ENCODE results near the gene ADAM23.
"Not testable (repeated sequence)": the region's sequence is repeated elsewhere in the genome, so short reads cannot be mapped to it uniquely, and the experiment has no call there.

The ADAM23 gene, protein sequence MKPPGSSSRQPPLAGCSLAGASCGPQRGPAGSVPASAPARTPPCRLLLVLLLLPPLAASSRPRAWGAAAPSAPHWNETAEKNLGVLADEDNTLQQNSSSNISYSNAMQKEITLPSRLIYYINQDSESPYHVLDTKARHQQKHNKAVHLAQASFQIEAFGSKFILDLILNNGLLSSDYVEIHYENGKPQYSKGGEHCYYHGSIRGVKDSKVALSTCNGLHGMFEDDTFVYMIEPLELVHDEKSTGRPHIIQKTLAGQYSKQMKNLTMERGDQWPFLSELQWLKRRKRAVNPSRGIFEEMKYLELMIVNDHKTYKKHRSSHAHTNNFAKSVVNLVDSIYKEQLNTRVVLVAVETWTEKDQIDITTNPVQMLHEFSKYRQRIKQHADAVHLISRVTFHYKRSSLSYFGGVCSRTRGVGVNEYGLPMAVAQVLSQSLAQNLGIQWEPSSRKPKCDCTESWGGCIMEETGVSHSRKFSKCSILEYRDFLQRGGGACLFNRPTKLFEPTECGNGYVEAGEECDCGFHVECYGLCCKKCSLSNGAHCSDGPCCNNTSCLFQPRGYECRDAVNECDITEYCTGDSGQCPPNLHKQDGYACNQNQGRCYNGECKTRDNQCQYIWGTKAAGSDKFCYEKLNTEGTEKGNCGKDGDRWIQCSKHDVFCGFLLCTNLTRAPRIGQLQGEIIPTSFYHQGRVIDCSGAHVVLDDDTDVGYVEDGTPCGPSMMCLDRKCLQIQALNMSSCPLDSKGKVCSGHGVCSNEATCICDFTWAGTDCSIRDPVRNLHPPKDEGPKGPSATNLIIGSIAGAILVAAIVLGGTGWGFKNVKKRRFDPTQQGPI

DNA sequence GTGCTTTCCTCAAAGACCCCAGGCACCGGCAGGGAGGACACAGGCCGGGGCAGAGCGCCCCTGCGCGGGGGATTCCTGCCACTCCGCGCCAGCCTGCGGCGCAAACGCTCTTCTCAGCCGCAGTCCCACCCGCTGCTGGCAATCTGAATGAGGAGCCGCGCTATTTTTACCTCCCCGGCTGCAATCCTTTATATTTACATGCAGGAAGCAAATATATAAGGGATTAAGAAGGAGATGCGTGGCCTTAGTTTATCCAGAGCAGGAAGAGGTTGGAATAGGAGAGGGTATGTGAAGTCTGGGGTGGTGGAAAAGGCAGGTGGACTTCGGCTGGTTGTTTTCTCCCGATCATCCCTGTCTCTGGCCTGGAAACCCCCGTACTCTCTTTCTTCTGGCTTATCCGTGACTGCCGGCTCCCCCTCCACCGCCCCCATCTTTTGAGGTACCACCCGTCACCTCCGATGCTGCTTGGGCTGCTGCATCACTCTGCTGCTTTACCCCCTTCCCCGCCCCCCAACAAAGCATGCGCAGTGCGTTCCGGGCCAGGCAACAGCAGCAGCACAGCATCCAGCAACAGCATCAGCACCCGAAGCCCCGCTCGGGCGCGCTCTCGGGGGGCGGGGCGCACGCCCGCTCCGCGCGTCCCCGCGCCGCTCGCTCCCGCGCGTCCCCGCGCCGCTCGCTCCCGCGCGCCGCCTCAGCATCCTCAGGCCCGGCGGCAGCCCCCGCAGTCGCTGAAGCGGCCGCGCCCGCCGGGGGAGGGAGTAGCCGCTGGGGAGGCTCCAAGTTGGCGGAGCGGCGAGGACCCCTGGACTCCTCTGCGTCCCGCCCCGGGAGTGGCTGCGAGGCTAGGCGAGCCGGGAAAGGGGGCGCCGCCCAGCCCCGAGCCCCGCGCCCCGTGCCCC lies at the start of gene ADAM23:
Gene ADAM23 (plus strand): TSS at position 700 of the 902 bp plus-strand sequence. CDS start 335 bp downstream, outside the sequence.
- peak; percentile 3 for DNase-seq

DNA sequence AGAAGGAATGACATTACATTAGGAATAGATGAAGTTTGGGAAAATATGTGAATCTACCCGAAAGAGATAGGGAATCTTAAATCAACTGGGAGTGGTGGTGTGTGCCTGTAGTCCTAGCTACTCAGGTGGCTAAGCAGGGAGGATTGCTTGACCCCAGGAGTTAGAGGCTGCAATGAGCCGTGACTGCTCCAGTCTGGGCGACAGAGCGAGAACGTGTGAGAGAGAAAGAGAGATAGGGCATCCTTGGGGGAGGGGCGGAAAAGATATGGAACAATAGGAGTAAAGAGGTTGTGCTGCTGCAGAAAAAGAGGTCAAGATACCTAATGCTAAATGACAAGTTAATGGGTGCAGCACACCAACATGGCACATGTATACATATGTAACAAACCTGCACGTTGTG lies 47.1 kb upstream of the ADAM23 start:
- no peak for DNase-seq

DNA sequence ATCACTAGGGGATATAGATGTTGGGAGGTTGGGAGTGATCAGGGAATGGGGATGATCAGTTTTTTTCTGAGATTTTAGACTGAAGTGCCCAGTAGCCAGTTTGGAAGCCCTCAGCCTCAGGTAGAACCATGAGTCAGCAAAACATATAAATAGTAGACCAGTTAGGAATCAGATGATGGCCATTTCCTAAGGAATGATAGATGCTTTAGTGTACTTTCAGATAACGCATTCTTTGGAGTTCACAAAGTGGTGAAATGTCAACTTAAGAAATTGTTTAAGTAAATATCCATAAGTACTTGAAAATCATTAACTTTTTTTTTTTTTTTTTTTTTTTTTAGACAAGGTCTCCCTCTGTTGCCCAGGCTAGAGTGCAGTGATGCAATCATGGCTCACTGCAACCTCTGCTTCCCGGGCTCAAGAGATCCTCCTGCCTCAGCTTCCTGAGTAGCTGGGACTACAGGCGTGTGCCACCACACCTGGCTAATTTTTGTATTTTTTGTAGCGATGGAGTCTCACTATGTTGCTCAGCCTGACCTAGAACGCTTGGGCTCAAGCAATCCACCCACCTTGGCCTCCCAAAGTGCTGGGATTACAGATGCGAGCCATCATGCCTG lies 40.3 kb upstream of the ADAM23 start:
- not testable (repeated sequence) for DNase-seq

DNA sequence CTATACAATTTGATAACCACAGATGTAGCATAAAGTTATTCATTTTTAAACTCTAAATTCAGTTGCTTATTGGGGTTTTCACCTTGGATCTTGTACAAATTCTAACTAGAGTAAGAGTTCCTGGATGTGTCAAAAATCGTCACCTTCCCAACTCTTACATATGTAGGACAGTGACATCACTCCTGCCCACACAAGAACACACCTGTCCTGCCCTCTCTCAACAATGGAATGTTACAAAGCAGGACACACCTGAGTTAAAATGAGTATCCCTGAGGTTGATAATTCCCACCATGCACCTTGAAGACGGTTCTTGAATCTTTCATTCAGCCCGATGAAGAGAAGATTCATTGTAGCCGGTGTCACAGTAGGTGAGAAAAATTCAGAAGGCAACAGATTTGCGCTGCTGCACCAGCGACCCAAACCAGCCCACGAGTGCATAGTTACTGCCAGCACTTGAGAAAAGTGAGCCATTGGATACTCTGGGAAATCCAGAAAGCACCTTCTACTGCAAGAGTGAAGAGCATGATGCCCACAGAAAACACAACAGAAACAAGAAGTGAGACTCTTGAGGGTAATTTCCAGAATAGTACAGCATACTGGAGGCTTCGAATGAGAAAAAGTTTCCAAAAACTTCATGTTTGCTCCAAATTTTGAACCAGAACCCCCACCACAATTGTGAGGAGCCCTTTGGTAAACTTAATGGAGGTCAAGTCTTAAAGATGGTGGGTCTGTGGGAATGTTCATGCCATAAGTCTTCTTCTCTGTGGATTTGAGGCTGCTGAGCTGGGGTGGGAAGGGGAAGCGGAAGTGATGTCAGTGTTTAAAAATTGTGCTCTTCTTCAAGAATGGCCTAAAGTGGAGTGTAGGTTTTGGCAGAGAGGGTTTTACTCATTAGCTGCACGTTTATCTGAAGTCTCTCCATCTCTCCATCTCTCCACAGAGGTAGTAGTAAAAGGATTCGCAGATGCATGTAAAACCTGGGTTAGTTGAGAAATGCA lies 34.7 kb upstream of the ADAM23 start:
- peak; percentile 6 for DNase-seq

DNA sequence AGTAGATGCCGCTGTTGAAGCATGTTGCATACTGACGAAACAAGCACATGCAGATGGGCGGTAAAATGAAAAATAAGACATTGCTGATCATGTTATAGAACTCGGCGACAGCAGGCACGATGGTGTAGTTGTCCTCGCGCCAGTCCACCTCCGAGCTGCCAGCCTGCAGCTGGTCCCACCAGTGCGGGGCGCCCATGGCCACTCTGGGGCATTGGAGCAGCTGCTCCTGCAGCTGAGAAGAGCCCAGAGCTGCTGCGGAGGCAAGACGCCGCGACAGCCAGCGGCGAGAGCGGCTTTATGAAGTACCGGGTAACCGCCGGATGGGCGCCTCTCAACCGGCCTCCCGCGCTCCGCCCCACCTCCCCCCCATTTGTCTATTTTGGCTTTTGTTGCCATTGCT lies 32.6 kb upstream of the ADAM23 start:
- no peak for DNase-seq

DNA sequence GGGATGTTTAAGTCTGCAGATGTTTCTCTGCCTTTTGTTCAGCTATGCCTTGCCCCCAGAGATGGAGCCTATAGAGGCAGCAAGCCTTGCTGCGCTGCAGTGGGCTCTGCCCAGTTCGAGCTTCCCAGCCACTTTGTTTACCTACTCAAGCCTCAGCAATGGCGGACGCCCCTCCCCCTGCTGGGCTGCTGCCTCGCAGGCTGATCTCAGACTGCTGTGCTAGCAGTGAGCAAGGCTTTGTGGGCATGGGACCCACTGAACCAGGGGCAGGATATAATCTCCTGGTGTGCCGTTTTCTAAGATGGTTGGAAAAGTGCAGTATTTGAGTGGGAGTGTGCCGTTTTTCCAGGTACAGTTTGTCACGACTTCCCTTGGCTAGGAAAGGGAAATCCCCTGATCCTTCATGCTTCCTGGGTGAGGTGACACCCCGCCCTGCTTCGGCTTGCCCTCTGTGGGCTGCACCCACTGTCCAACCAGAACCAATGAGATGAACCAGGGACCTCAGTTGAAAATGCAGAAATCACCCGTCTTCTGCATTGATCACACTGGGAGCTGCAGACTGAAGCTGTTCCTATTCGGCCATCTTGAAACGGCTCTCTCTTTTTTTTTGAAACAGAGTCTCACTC lies 27.6 kb upstream of the ADAM23 start:
- DNase-seq = no peak

DNA sequence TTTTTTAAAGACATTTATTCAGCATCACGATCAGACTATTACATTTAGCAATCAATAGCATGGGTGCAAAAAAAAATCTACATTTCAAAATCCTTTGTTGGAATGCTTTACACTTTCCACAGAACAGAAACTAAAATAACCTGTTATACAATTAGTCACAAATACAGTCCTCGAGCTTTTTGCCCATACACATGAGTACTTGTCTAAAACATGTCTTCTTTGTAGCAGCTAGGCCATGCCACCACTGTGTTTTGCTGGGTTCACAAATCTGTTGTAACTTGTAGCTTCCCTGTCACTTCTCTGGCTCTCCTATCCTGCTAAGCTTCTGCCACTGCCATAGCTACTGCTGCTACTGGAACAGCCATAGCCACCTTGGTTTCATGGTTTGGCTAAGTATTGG lies 24.4 kb upstream of the ADAM23 start:
- no peak for DNase-seq

DNA sequence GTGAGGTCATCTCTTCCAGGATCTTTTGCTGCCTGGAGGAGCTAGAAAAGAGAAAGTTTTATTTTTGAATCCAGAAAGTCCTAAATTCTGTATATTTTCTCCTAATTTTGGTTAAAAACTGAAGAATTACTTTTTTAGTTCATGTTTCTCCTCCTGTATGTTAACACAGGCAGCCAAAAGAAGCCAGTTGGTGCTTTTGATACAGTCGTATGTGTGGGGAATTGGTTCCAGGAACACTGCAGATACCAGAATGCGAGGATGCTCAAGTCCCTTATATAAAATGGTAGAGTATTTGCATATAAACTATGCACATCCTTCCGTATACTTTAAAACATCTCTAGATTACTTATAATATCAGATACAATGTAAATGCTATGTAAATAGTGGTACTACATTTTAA lies 22.6 kb upstream of the ADAM23 start:
- no peak for DNase-seq

DNA sequence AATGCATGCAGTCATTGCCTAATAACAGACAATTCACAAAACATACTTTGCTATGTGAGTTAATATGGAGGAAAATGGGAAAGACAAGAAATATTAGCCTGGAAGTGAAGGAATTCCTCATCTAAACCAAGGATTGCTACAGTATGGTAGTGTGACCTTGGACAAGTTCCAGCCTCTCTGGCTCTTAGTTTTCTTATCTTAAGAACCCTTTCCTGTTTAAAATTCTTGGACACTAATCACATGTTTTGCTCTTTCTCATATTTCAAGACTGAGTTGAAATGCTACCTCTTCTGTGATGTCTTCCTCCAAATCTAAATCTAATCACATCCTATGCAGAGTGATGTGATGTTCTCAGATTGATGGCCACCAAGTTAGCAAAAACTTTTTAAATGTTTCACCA lies 20.8 kb upstream of the ADAM23 start:
- no peak for DNase-seq

DNA sequence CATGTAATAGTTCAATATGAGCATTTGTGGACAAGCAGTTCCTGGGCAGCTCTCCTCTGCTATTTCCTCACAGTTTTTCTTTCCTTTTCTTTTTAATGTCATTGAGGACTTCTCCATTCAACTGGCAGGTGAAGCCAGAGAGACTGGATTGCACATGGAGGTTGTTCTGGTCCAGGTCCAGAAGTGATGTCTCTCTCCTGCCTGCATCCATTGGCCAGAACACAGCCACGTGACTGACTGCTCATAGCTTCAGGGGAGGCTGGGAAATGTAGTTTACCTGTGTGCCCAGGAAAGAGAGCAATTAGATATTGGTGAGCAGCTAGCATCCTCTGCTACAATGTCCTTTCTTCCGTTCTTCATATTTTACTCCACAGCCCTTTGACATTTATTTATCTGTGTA lies 20.2 kb upstream of the ADAM23 start:
- DNase-seq = no peak

DNA sequence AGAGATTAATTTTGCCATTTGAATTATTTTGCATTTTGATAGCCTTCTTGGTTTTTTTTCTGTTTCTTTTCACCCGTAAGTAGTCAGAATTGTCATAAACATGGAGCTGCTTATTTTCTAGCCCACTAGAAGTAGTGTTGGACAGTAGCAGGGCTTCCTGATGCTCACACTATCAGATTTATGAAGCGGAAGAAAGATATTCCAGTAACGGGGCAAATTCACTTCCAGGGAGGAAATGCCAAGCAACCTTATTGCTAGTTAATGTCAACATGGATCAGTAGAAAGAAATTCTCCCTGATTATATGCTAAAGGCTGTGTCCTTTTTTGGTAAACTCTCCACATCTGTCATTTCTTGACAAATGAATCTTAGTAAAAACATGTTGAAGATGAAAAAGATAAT lies 19.2 kb upstream of the ADAM23 start:
- DNase-seq = no peak

DNA sequence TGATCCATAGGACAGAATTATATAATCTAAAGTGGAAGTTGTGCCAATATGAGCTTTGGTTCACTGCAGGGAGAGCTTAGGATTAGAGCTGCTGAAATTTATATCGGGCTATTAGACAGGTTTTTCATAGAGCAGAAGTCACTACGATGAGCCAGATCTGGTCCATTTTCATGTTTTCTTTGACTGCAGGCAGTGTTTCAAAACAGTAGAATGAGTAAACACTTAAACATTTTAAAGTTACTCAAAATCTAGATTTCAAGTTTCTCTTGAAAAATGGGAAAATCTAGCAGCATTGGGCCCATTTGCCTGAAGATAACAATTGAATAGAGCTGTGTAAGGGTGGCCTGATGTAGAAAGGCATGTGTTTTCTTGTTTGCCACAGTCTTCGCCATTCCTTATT lies 14.5 kb upstream of the ADAM23 start:
- DNase-seq = no peak

DNA sequence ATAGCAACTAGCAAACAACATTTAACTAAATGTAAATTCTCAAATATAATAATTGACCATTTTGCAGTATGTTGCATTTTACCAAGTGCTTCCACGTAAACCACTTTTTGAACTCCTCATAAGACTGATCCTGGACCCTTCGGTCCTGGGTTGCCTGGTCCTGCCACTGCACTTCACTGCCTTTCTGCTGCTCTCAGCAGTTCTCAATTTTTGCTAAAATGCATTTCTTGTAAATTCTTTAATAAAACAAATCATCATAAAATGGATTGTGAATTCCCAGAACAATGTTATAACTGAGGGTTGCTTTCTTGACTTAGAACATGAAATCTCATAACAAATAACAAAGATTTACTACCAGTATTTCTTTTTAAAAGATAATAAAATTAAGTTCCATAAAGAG lies 12.9 kb upstream of the ADAM23 start:
- DNase-seq = no peak

DNA sequence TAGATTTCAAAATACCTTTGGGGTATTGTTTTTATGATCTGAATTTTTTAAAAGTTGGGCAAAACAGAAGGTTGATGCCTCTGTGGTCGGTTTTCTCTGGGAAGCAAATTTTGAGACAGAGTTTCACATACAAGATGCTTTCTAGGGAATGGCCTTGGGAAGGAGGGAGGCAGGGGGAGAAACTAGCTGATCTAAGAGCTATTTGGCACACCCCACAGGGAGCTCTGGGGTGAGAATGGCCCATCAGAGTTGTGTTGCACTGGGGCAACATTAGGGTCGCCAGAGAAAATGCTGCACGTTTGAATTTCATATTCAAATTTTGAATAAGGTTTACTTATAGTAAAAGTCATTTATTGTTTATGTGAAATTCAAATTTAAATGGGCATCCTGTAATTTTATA lies 11.9 kb upstream of the ADAM23 start:
- DNase-seq = no peak

DNA sequence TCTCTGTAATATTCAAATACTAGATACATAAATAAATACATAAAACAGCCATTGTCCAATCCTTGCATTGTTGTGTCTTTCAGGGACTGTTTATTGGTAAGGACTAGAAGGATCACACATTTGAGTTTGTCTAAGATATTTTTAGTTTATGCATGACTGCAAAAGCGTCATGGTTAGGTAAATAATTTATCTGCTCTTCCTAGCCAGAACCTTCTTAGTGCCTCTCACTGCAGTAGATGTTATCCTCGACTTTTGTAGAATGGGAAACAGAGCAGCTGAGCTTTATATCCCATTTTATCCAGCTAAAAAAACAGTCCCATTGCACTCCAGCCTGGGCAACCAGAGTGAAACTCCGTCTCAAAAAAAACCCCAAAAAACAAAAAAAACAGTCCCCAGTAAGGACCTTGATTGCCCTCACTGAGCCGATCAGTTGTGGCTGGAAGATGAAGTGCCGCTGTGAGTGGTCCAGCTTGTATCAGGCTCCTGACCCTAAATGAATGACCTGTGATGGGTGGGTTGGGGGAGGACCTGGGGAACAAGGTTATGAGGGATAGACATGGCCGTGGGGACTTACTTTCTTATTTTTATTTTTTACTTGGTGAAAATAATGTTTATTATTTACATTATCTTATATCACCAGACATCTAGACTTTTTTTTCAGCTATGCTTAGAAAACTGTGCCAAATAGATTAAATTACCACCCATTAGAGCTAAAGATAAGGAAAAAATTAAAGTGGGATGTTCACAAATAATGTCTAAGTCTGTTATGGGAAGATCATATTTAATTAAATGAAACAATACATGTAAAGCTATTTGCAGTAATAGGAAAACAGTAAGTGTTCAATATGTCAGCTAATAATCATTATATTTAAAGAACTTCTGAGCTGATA lies 10.9 kb upstream of the ADAM23 start:
- DNase-seq = no peak

DNA sequence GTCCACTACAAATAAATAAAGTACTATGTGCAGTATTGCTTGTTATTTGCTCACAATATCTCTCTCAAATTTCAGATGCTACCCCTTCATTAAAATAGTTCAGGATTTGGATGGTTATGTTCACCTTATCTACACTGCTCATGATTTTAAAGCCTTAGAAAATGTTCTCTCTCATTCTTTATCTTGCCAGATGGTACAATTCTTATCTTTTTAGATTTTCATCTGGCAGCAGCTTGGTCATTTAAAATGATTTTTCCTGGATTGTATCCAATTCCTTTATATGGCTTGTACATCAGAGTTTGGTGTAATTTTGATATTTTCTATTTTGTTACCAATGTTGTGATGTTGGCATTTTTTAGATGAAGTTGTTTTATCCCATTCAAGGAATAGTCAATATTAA lies 10.1 kb upstream of the ADAM23 start:
- no peak for DNase-seq

DNA sequence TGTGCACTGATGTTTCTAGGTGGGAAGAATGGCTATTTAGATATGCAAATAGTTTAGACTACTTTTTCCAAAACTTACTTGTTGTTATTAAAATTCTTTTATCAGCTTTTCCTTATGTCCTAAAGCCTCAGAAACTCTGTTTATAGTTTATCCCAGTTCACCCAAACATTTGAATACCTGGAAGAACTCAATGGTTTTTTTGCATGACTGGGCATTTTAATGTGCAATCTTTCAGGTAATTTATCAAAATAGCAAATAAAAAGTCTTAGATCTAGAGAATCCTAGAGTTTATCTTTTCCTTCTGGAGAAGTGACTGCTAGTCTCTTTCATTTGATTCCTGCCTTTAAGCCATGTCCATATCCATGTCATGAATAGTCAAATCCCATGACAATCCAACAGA lies 9.6 kb upstream of the ADAM23 start:
- DNase-seq = no peak

DNA sequence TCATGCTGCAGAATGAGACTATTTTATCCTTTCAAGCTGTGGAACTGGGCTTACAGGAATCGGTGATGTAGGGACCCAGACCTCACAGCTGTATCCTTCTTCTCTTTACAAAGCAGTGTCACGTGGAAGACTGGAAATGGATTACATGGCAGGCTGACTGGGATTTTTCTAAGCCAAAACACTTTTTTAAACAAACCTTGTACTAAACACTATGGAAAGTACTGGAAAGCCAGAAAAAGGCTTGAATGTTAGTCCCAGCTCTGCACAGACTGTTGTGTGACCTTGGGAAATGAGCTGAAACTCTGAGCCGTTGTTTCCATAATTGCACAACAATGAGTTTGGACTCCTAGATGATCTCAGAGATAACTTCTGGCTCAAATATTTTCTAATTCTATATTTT lies 7.6 kb upstream of the ADAM23 start:
- peak; percentile 52 for DNase-seq

DNA sequence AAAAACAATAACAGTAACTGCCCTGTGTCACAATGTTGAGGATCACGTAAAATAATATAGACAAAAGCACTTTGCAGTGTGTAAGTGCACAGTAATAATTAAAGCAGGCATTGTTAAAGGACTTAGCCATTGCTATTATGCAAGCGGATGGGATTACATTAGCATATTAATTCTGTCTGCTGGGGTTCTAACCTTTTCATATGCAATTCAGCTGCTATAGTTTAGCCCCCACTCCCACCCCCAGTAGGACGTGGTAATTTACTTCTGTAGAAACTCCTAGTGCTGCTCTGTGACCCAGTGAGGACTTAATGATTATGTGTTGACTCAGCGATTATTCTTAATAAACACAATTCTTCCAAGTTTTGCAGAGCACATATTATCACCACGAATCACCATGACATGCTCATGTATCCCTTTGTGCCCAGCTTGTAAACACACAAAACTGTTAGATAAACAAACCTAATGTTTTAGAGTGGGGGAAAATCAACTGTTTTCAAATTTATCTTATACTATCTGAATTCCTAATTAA lies 5.1 kb upstream of the ADAM23 start:
- no peak for DNase-seq

DNA sequence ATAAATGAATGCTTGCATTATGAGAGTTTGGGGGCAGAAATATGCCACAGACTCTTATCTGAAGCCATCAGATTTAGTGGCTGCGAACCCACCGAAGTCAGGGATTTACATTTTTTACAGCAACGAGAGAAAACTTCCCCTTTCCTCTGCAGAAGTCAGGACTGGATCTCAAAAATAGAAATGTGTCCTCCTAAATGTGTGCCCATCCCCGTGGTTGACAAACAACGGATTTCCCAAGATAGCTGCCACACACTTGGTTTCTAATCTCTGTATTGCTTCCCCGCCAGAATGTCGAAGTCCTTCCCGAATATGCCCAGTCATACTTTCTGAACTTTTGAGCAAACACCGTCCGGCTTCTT lies 879 bp upstream of the ADAM23 start:
- peak; percentile 82 for DNase-seq
